Measurements from ENCODE around the gene TAF6L. TPM values are rescaled to one million over a fixed set of nuclear protein-coding genes. Genes with fewer than 3 reads are reported as not detected.
A peak's percentile ranks its signal among the peaks of the same experiment; 100 is the strongest.

The TAF6L gene
- total and polyA plus RNA-seq, 2 of the 8 experiments (the other 6 are each of a cell fraction or from before 2014, with no cell fraction given), result 24.8 to 31.9 TPM

GRCh38 chr11:62755086-62755615, 16.0 kb upstream of the TAF6L start:
- Histone ChIP-seq H3K4me3 (ENCODE audit: extremely low read depth in 1 of 4, insufficient read depth in 2 of 4, low read depth in 3 of 4, low read length in 4 of 4) (no peak overlapping the region), H3K79me2 (ENCODE audit: control insufficient read depth in 1 of 2, insufficient read depth in 2 of 2, low read length in 2 of 2) (peaks cover 10 to 48% of the 10 kb centered on the region in 2 experiments), H3K4ac (replicated peaks; ENCODE audit: insufficient read length, low read depth, low read length) (no peak overlapping the region), H3K4me1 (replicated peaks in 1 of 4; ENCODE audit: control insufficient read depth in 3 of 4, insufficient read depth in 4 of 4, low read length in 3 of 4) (peaks cover 4 to 9% (median 6%) of the 10 kb centered on the region in 4 experiments), H3K27ac (ENCODE audit: low read depth, low read length) (no peak overlapping the region), H2BK20ac (ENCODE audit: low read length) (no peak overlapping the region), H3K9ac (replicated peaks in 1 of 4; ENCODE audit: extremely low read depth in 1 of 4, low read depth in 3 of 4, low read length in 3 of 4) (no peak overlapping the region), H4K91ac (replicated peaks; ENCODE audit: insufficient read length, low read length) (no peak overlapping the region), H2AFZ (ENCODE audit: low read length) (no peak overlapping the region), H3K56ac (replicated peaks; ENCODE audit: insufficient read length, low read depth, low read length) (no peak overlapping the region), H3K14ac (ENCODE audit: insufficient read length) (no peak overlapping the region), H4K5ac (ENCODE audit: insufficient read length, low read depth, low read length) (no peak overlapping the region), H2BK15ac (ENCODE audit: low read length) (no peak overlapping the region), H2BK5ac (ENCODE audit: low read depth, low read length) (0 out of 2 replicates have a peak overlapping the region, but pooled peaks have one; percentile 35), H3K4me2 (ENCODE audit: insufficient read depth in 1 of 2, low read depth in 2 of 2, low read length in 2 of 2) (peak overlapping the region; percentile 15 to 82; a peak in 3 of 4 replicates), H2BK120ac (replicated peaks; ENCODE audit: low read depth, low read length) (no peak overlapping the region), H3K9me3 (ENCODE audit: insufficient read depth in 2 of 2, low read depth in 1 of 2, low read length in 1 of 2) (no peaks in the 10 kb centered on the region), H3K18ac (ENCODE audit: extremely low read depth, low read length) (no peak overlapping the region), H3K36me3 (ENCODE audit: control insufficient read depth in 2 of 4, insufficient read depth in 4 of 4, low read length in 3 of 4) (peaks cover 13 to 27% (median 15%) of the 10 kb centered on the region in 4 experiments), H4K20me1 (replicated peaks in 1 of 2; ENCODE audit: control insufficient read depth in 1 of 2, insufficient read depth in 2 of 2, low read length in 2 of 2) (peaks cover 14 to 16% of the 10 kb centered on the region in 2 experiments), H4K8ac (ENCODE audit: extremely low read depth, insufficient read depth, low read length) (no peak overlapping the region), H2AK5ac (ENCODE audit: low read depth, low read length) (no peak overlapping the region), H3K23me2 (ENCODE audit: low read depth, low read length) (no peaks in the 10 kb centered on the region; the same call in 1 of the 2 replicates), H3K27me3 (replicated peaks in 1 of 4; ENCODE audit: control insufficient read depth in 3 of 4, extremely low read depth in 1 of 4, insufficient read depth in 3 of 4, low read length in 3 of 4) (no peaks in the 10 kb centered on the region), H2BK12ac (ENCODE audit: low read depth, low read length) (no peak overlapping the region), H3K23ac (ENCODE audit: insufficient read length) (no peak overlapping the region), H3K79me1 (ENCODE audit: low read depth, low read length) (peaks cover 16% of the 10 kb centered on the region)
- 85% methylated on average over 10 of the region's 10 CpGs; no CpG with 5 or more reads in 1 of the 2 experiments for WGBS, 2 experiments (ENCODE audit: extremely low coverage in 1 of 2, insufficient coverage in 1 of 2, insufficient read length in 1 of 2, insufficient replicate concordance in 2 of 2, low coverage in 1 of 2, low lambda C conversion rate in 2 of 2, missing lambda C conversion rate in 1 of 2)
- CTCF ChIA-PET (ENCODE audit: partially characterized antibody), result interaction anchor here (1.2 to 5.4 kb wide), 5 partner anchors 12 to 99 kb away, joined by 3 to 48 read pairs (median 4); partner anchors contain the start of gene TAF6L
- POLR2A ChIA-PET (ENCODE audit: partially characterized antibody), result interaction anchor here (0.6 to 16.9 kb wide), 13 partner anchors 7 to 136 kb away, joined by 3 to 192 read pairs (median 29); partner anchors contain the start of genes BSCL2, C11orf98, CSKMT and GANAB
- no peak for DNase-seq (ENCODE audit: low read depth in 1 of 2, low spot score in 2 of 2)
- no peak for FAIRE-seq
- TF ChIP-seq RNF2 (IDR thresholded peaks at IDR 0.05; ENCODE audit: borderline replicate concordance, low read depth, low read length, missing control alignments, poor library complexity, severe bottlenecking) (no peak), BCL11A (IDR thresholded peaks at IDR 0.05; ENCODE audit: low read depth in 2 of 2, low read length in 2 of 2) (no peak), CBX5 (IDR thresholded peaks at IDR 0.05; ENCODE audit: low read depth, low read length) (no peak), PHF8 (conservative IDR thresholded peaks at IDR 0.05; ENCODE audit: low read depth, low read length) (no peak), KDM5A (IDR thresholded peaks at IDR 0.05; ENCODE audit: low read length) (no peak), CHD1 (IDR thresholded peaks at IDR 0.05; ENCODE audit: low read depth, low read length) (no peak), SIRT6 (IDR thresholded peaks at IDR 0.05; ENCODE audit: low read length) (no peak), SP1 (IDR thresholded peaks at IDR 0.05; ENCODE audit: low read depth, low read length) (no peak), BRCA1 (IDR thresholded peaks at IDR 0.05; ENCODE audit: low read depth, low read length) (no peak), JUND (IDR thresholded peaks at IDR 0.05; ENCODE audit: low read length) (no peak), POU5F1 (IDR thresholded peaks at IDR 0.05; ENCODE audit: low read depth, low read length) (no peak), ATF2 (IDR thresholded peaks at IDR 0.05; ENCODE audit: low read length) (no peak)

Measured in H1 (cell line).